NOMO-1 (cell line): ENCODE measurements around the gene POC1A.

Experiments
- DNase-seq, 2 experiments: peaks; one replicate each; lab custom pipeline; 2025; ENCODE audit not compliant: unreplicated experiment in 2 of 2; lab: John Stamatoyannopoulos, UW

Gene POC1A

GRCh38 chr3:52108302-52109232, 45.7 kb downstream of the POC1A start:
- DNase-seq: peak; percentile 10 to 71

- DNase-seq: no peak
Observed at GRCh38 chr3:52106951-52107611, 47.1 kb downstream of the POC1A start.

GRCh38 chr3:52104684-52105640, 49.3 kb downstream of the POC1A start:
- no peak for DNase-seq

GRCh38 chr3:52102934-52103333, 51.3 kb downstream of the POC1A start:
- no peak for DNase-seq

- DNase-seq: no peak
Observed at GRCh38 chr3:52099001-52099401, 55.2 kb downstream of the POC1A start.

- DNase-seq: no peak
Observed at GRCh38 chr3:52097851-52098507, 56.2 kb downstream of the POC1A start.

- DNase-seq: no peak
Observed at GRCh38 chr3:52095990-52096775, 58.0 kb downstream of the POC1A start.

- no peak for DNase-seq
Observed at GRCh38 chr3:52094571-52095485, 59.4 kb downstream of the POC1A start.

- no peak for DNase-seq
Observed at GRCh38 chr3:52093756-52094545, 60.3 kb downstream of the POC1A start.

GRCh38 chr3:52092891-52093290, 61.3 kb downstream of the POC1A start:
- DNase-seq: no peak

GRCh38 chr3:52092271-52092660, 62.0 kb downstream of the POC1A start:
- no peak for DNase-seq

- DNase-seq: no peak
Observed at GRCh38 chr3:52091586-52092270, 62.5 kb downstream of the POC1A start.

GRCh38 chr3:52090933-52091468, 63.2 kb downstream of the POC1A start:
- DNase-seq: no peak

GRCh38 chr3:52090131-52090932, 63.9 kb downstream of the POC1A start:
- no peak for DNase-seq

GRCh38 chr3:52089691-52090090, 64.5 kb downstream of the POC1A start:
- DNase-seq: no peak
